Measurements from ENCODE around the gene REST.
A peak's percentile ranks its signal among the peaks of the same experiment; 100 is the strongest.

Gene REST

GRCh38 chr4:56907489-56908205, at the start of gene REST:
TSS of gene REST (plus strand) at chr4:56907900. CDS start at chr4:56910639, 2,739 bp downstream.
- DNase-seq (ENCODE audit: extremely low spot score): peak; percentile 85
- ChIA-PET CTCF (interaction anchor here (0.9 to 4.2 kb wide), 10 partner anchors 13 to 959 kb away, joined by 3 to 26 read pairs (median 4); partner anchors contain the start of genes CEP135, NOA1 and POLR2B), POLR2A (interaction anchor here (3.7 kb wide), 1 partner anchor 70 kb away, joined by 25 read pairs; the partner anchor contains the start of genes NOA1 and POLR2B)
- no peak for TF ChIP-seq CTCF (IDR thresholded peaks at IDR 0.05; ENCODE audit: control extremely low read depth, extremely low read depth, low read depth, missing control alignments)

GRCh38 chr4:56859841-56860240, 47.9 kb upstream of the REST start:
- ChIA-PET CTCF (interaction anchor here (0.7 to 2.1 kb wide), 2 partner anchors 12 to 60 kb away, joined by 3 to 5 read pairs; no protein-coding TSS in a partner anchor), POLR2A (no interaction called here)
- no peak for DNase-seq (ENCODE audit: extremely low spot score)
- no peak for TF ChIP-seq CTCF (IDR thresholded peaks at IDR 0.05; ENCODE audit: control extremely low read depth, extremely low read depth, low read depth, missing control alignments)

- ChIA-PET POLR2A (no interaction called here), CTCF (interaction anchor here (0.7 to 1.4 kb wide), 3 partner anchors 11 to 61 kb away, joined by 3 to 6 read pairs (median 4); partner anchors contain the start of gene REST)
- TF ChIP-seq CTCF (IDR thresholded peaks at IDR 0.05; ENCODE audit: control extremely low read depth, extremely low read depth, low read depth, missing control alignments): no peak
- no peak for DNase-seq (ENCODE audit: extremely low spot score)
Measured at GRCh38 chr4:56860781-56861180, 46.9 kb upstream of the REST start.

GRCh38 chr4:56861360-56861759, 46.3 kb upstream of the REST start:
- CTCF ChIA-PET: interaction anchor here (1.3 to 1.4 kb wide), 2 partner anchors 12 to 46 kb away, joined by 4 to 6 read pairs; partner anchors contain the start of gene REST
- POLR2A ChIA-PET: no interaction called here
- TF ChIP-seq CTCF (IDR thresholded peaks at IDR 0.05; ENCODE audit: control extremely low read depth, extremely low read depth, low read depth, missing control alignments): no peak
- no peak for DNase-seq (ENCODE audit: extremely low spot score)

- TF ChIP-seq CTCF (IDR thresholded peaks at IDR 0.05; ENCODE audit: control extremely low read depth, extremely low read depth, low read depth, missing control alignments): no peak
- POLR2A ChIA-PET: no interaction called here
- CTCF ChIA-PET: interaction anchor here (1.0 kb wide), 1 partner anchor 27 kb away, joined by 3 read pairs; no protein-coding TSS in a partner anchor
- DNase-seq (ENCODE audit: extremely low spot score): no peak
Measured at GRCh38 chr4:56863441-56864139, 44.1 kb upstream of the REST start.

GRCh38 chr4:56870946-56871345, 36.8 kb upstream of the REST start:
- DNase-seq (ENCODE audit: extremely low spot score): no peak
- no peak for TF ChIP-seq CTCF (IDR thresholded peaks at IDR 0.05; ENCODE audit: control extremely low read depth, extremely low read depth, low read depth, missing control alignments)
- CTCF ChIA-PET: interaction anchor here (1.1 to 1.4 kb wide), 2 partner anchors 8 to 71 kb away, joined by 3 read pairs; no protein-coding TSS in a partner anchor
- POLR2A ChIA-PET: no interaction called here

Measured in GM10248 (cell line).